ENCODE results near the gene PLXNB2.

- TF ChIP-seq CTCF (IDR thresholded peaks at IDR 0.05; ENCODE audit: low read depth, low read length, poor library complexity, severe bottlenecking) (no peak), EZH2phosphoT487 (IDR thresholded peaks at IDR 0.05; ENCODE audit: borderline replicate concordance, low read length) (no peak)
Measured at GRCh38 chr22:50292643-50293440, 14.6 kb downstream of the PLXNB2 start.
